DND-41 (cell line): ENCODE data around the gene SLC66A2.

ENCODE experiments used
- EZH2 ChIP-seq: IDR thresholded peaks from 3 replicates; pipeline ENCODE4 v1.6.1; 2012; ENCODE audit warnings: borderline replicate concordance, low read depth, mild to moderate bottlenecking, moderate library complexity, low read length, inconsistent platforms; ENCODE audit not compliant: severe bottlenecking
- TF ChIP-seq, protein P1 (sequence below): IDR thresholded peaks from 2 replicates; pipeline ENCODE4 v1.5.1; 2012; ENCODE audit warnings: borderline replicate concordance, low read length, moderate library complexity, mild to moderate bottlenecking; ENCODE audit not compliant: poor library complexity, severe bottlenecking; ENCODE audit errors: extremely low read depth

- TF ChIP-seq, protein P1, sequence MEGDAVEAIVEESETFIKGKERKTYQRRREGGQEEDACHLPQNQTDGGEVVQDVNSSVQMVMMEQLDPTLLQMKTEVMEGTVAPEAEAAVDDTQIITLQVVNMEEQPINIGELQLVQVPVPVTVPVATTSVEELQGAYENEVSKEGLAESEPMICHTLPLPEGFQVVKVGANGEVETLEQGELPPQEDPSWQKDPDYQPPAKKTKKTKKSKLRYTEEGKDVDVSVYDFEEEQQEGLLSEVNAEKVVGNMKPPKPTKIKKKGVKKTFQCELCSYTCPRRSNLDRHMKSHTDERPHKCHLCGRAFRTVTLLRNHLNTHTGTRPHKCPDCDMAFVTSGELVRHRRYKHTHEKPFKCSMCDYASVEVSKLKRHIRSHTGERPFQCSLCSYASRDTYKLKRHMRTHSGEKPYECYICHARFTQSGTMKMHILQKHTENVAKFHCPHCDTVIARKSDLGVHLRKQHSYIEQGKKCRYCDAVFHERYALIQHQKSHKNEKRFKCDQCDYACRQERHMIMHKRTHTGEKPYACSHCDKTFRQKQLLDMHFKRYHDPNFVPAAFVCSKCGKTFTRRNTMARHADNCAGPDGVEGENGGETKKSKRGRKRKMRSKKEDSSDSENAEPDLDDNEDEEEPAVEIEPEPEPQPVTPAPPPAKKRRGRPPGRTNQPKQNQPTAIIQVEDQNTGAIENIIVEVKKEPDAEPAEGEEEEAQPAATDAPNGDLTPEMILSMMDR, result no peak
- TF ChIP-seq EZH2, result no peak
These were observed 88.1 kb downstream of the SLC66A2 start for GRCh38 chr18:79863161-79864005.
